Omental fat pad (tissue), 4 donors: ENCODE results near the gene KHDC1L. TPM values are rescaled to one million over a fixed set of nuclear protein-coding genes. Genes with fewer than 3 reads are reported as not detected.
A peak's percentile ranks its signal among the peaks of the same experiment; 100 is the strongest.
"Not testable (repeated sequence)": the region's sequence is repeated elsewhere in the genome, so short reads cannot be mapped to it uniquely, and the experiment has no call there.

ENCODE experiments used
- ATAC-seq: fragments of 150-250 bp; one replicate; pipeline ENCODE4 v1.9.1; 2016; ENCODE audit warnings: mild to moderate bottlenecking, moderate library complexity; ENCODE audit not compliant: low FRiP score
- DNase-seq: peaks from one replicate; pipeline ENCODE4 v3.0.0-alpha.2; 2019; ENCODE audit warnings: low spot score
- CTCF ChIP-seq, 3 donors: fragments of 450-650 bp; IDR thresholded peaks; one replicate each; pipeline ENCODE4 v1.5.1; 2016 to 2017; ENCODE audit warnings: antibody characterized with exemption in 3 of 3, mild to moderate bottlenecking in 3 of 3, moderate library complexity in 2 of 3
- total RNA-seq, 4 donors: library from RNA; depleted of rRNA; stranded (reverse); fragments of >200 nt; gene quantifications; one replicate each; pipeline ENCODE4 v1.1.0, GENCODE V29; 2016

The KHDC1L gene
- total RNA-seq, 4 donors from 2014 or later, result not detected

- no peak for TF ChIP-seq CTCF (IDR thresholded peaks at IDR 0.05)
- ATAC-seq (no peak), DNase-seq (no peak)
Measured at GRCh38 chr6:73203098-73203497, 22.2 kb downstream of the KHDC1L start.

DNA sequence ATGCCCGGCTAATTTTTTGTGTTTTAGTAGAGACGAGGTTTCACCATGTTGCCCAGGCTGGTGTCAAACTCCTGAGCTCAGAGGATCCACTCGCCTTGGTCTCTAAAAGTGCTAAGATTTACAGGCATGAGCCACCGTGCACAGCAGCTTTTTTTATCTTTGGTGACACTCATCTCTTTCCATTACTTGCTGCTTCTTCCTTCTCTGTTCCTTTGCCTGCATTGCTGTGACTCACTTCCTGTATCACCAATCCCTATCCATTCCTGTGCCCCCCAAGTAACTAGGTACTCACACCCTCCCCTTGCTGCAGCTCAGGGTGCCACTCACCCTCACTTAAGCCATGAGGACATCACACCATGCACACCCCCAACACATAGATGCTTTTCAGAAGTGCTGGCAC is 24.6 kb downstream of the KHDC1L start:
- ATAC-seq (no peak), DNase-seq (no peak)
- no peak for TF ChIP-seq CTCF (IDR thresholded peaks at IDR 0.05)

- no peak for ATAC-seq
- no peak for TF ChIP-seq CTCF (IDR thresholded peaks at IDR 0.05)
- DNase-seq, result no peak
Measured at GRCh38 chr6:73200247-73200646, 25.0 kb downstream of the KHDC1L start.

DNA sequence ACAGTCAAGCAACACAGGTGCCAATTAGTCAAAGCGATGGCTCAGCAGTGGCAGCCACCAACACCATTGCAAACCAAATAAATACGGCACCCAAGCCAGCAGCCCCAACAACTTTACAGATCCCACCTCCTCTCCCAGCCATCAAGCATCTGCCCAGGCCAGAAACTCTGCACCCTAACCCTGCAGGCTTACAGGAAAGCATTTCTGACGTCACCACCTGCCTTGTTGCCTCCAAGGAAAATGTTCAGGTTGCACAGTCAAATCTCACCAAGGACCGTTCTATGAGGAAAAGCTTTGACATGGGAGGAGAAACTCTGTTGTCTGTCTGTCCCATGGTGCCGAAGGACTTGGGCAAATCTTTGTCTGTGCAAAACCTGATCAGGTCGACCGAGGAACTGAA is 30.6 kb downstream of the KHDC1L start:
- ATAC-seq (no peak), DNase-seq (no peak)
- TF ChIP-seq CTCF (IDR thresholded peaks at IDR 0.05), result no peak

- DNase-seq, ATAC-seq: not testable (repeated sequence)
Measured at GRCh38 chr6:73193302-73193701, 32.0 kb downstream of the KHDC1L start.

DNA sequence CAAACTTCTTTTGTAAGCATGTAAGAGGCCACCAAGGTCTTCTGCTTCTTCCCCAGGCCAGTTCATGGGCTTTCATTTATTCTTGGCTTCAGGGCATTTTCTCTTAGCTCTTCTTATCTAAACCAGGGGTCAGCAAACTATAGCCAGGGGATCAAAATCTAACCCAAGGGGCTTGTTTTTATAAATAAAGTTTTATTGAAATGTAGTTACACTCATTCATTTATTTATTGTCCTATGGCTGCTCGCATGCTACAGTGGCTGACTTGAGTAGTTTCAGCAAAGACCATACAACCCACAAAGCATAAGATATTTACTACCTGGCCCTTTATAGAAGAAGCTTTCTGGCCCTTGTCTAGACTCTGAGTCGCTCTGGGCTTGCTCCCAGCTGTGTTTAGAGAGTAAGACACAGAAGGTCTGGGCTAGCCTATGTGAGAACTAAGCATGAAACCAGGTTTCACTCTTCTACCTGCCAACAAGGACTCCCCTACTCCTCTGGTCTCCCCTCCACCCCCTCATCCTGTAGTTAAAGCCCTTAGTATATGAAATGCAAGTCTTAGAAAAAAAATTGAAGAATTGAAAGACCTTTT is 43.2 kb downstream of the KHDC1L start:
- ATAC-seq, result no peak
- no peak for TF ChIP-seq CTCF (IDR thresholded peaks at IDR 0.05)

GRCh38 chr6:73180763-73181619 is 44.3 kb downstream of the KHDC1L start:
- ATAC-seq (peak; percentile 76), DNase-seq (no peak)
- TF ChIP-seq CTCF (IDR thresholded peaks at IDR 0.05), result no peak

More for the DNA sequence above, 43.2 kb downstream of the KHDC1L start:
- no peak for DNase-seq
